Panc1 (cell line): ENCODE results near the gene PEX6.

Experiments used
- POLR2AphosphoS5 ChIP-seq: IDR thresholded peaks from 2 replicates; pipeline ENCODE4 v1.6.1; 2012; ENCODE audit warnings: mild to moderate bottlenecking, low read depth, low read length, moderate library complexity
- TF ChIP-seq, protein P1 (sequence below): fragments of 450-650 bp; IDR thresholded peaks from 2 replicates; pipeline ENCODE4 v1.5.1; 2017; ENCODE audit warnings: mild to moderate bottlenecking
- TF ChIP-seq, protein P2 (sequence below), 2 experiments: IDR thresholded peaks; 2 replicates each; pipeline ENCODE4 v1.6.1; 2011 to 2012; ENCODE audit warnings: low read depth in 2 of 2, control low read depth in 1 of 2, low read length in 1 of 2, mild to moderate bottlenecking in 1 of 2, moderate library complexity in 1 of 2; ENCODE audit not compliant: insufficient read depth in 1 of 2

DNA sequence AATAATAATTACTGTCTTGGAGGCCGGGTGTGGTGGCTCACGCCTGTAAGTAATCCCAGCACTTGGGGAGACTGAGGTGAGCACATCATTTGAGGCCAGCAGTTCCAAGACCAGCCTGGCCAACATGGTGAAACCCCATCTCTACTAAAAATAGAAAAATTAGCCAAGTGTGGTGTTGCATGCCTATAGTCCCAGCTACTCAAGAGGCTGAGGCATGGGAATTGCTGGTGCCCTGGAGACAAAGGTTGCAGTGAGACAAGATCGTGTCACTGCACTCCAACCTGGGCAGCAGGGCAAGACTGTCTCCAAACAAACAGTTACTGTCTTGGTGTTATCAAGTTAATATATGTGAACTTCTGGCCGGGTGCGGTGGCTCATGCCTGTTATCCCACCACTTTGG, 47.4 kb upstream of the PEX6 start:
- TF ChIP-seq, protein P1, sequence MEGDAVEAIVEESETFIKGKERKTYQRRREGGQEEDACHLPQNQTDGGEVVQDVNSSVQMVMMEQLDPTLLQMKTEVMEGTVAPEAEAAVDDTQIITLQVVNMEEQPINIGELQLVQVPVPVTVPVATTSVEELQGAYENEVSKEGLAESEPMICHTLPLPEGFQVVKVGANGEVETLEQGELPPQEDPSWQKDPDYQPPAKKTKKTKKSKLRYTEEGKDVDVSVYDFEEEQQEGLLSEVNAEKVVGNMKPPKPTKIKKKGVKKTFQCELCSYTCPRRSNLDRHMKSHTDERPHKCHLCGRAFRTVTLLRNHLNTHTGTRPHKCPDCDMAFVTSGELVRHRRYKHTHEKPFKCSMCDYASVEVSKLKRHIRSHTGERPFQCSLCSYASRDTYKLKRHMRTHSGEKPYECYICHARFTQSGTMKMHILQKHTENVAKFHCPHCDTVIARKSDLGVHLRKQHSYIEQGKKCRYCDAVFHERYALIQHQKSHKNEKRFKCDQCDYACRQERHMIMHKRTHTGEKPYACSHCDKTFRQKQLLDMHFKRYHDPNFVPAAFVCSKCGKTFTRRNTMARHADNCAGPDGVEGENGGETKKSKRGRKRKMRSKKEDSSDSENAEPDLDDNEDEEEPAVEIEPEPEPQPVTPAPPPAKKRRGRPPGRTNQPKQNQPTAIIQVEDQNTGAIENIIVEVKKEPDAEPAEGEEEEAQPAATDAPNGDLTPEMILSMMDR, result no peak
- TF ChIP-seq, protein P2, sequence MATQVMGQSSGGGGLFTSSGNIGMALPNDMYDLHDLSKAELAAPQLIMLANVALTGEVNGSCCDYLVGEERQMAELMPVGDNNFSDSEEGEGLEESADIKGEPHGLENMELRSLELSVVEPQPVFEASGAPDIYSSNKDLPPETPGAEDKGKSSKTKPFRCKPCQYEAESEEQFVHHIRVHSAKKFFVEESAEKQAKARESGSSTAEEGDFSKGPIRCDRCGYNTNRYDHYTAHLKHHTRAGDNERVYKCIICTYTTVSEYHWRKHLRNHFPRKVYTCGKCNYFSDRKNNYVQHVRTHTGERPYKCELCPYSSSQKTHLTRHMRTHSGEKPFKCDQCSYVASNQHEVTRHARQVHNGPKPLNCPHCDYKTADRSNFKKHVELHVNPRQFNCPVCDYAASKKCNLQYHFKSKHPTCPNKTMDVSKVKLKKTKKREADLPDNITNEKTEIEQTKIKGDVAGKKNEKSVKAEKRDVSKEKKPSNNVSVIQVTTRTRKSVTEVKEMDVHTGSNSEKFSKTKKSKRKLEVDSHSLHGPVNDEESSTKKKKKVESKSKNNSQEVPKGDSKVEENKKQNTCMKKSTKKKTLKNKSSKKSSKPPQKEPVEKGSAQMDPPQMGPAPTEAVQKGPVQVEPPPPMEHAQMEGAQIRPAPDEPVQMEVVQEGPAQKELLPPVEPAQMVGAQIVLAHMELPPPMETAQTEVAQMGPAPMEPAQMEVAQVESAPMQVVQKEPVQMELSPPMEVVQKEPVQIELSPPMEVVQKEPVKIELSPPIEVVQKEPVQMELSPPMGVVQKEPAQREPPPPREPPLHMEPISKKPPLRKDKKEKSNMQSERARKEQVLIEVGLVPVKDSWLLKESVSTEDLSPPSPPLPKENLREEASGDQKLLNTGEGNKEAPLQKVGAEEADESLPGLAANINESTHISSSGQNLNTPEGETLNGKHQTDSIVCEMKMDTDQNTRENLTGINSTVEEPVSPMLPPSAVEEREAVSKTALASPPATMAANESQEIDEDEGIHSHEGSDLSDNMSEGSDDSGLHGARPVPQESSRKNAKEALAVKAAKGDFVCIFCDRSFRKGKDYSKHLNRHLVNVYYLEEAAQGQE (IDR thresholded peaks at IDR 0.05; ENCODE audit: insufficient read depth in 1 of 2, low read depth in 2 of 2, low read length in 1 of 2), result no peak
- no peak for TF ChIP-seq POLR2AphosphoS5
